Measurements from ENCODE around the gene SCLT1. TPM values are rescaled to one million over a fixed set of nuclear protein-coding genes. Genes with fewer than 3 reads are reported as not detected.
A peak's percentile ranks its signal among the peaks of the same experiment; 100 is the strongest.

The SCLT1 gene
- total RNA-seq, 1 experiment from 2014 or later: 15.2 TPM

GRCh38 chr4:129095811-129096454, 2.6 kb upstream of the SCLT1 start, which contains the start of gene C4orf33:
TSS of gene C4orf33 (plus strand) at chr4:129096152. CDS start at chr4:129102611, 6,459 bp downstream.
- peaks cover 29% of the 10 kb centered on the region for H3K79me2 ChIP-seq (ENCODE audit: low read length)
- ChIA-PET POLR2A (ENCODE audit: unreplicated experiment) (no interaction called here), CTCF (interaction anchor here (0.7 kb wide), 1 partner anchor 168 kb away, joined by 3 read pairs; no protein-coding TSS in a partner anchor)
- 0 out of 2 replicates have a peak, but pooled peaks cover 3% of the 10 kb centered on the region for H4K20me1 ChIP-seq (ENCODE audit: low read length)
- peak within 1 kb of the TSS; percentile 96 for H2AFZ ChIP-seq (ENCODE audit: low read length)
- peaks cover 22% of the 10 kb centered on the region; the same call in 1 of the 2 replicates for H3K4me1 ChIP-seq (ENCODE audit: insufficient read depth, low read length)
- intact Hi-C loops (cut with micrococcal nuclease): no loop called here
- H3K4me3 ChIP-seq (ENCODE audit: low read length): peak within 1 kb of the TSS; percentile 92
- BruUV-seq (replicated peaks): no TSS peak
- no peaks in the 10 kb centered on the region for H3F3A ChIP-seq (ENCODE audit: low read length, unreplicated experiment)
- H3K27me3 ChIP-seq (ENCODE audit: low read length): no peaks in the 10 kb centered on the region
- H3K36me3 ChIP-seq (ENCODE audit: low read depth, low read length): no peaks in the 10 kb centered on the region
- peak within 1 kb of the TSS; percentile 66 for H3K9ac ChIP-seq (ENCODE audit: low read length)
- peak; percentile 53 for ATAC-seq
- peak; percentile 66 for DNase-seq
- TF ChIP-seq EZH2phosphoT487 (IDR thresholded peaks at IDR 0.05; ENCODE audit: borderline replicate concordance, low read length): no peak
- H3K27ac ChIP-seq (ENCODE audit: low read length): peak within 1 kb of the TSS; percentile 49
- no peaks in the 10 kb centered on the region for H3K9me2 ChIP-seq (replicated peaks; ENCODE audit: low read length)
- H3K9me3 ChIP-seq (ENCODE audit: low read length): no peaks in the 10 kb centered on the region
- peak within 1 kb of the TSS; percentile 97 for H3K4me2 ChIP-seq (ENCODE audit: low read length)

- no TSS peak for BruUV-seq (replicated peaks)
- no peak for DNase-seq
- Histone ChIP-seq H3K9me2 (replicated peaks; ENCODE audit: low read length) (no peaks in the 10 kb centered on the region), H3K9ac (ENCODE audit: low read length) (peak overlapping the region; percentile 55; the same call in 1 of the 2 replicates), H3K27me3 (ENCODE audit: low read length) (no peaks in the 10 kb centered on the region), H3K36me3 (ENCODE audit: low read depth, low read length) (no peaks in the 10 kb centered on the region), H3K9me3 (ENCODE audit: low read length) (no peaks in the 10 kb centered on the region), H3K4me2 (ENCODE audit: low read length) (peak overlapping the region; percentile 97), H4K20me1 (ENCODE audit: low read length) (0 out of 2 replicates have a peak, but pooled peaks cover 7% of the 10 kb centered on the region), H3K27ac (ENCODE audit: low read length) (no peak overlapping the region), H3F3A (ENCODE audit: low read length, unreplicated experiment) (no peaks in the 10 kb centered on the region), H3K79me2 (ENCODE audit: low read length) (peaks cover 45% of the 10 kb centered on the region), H3K4me1 (ENCODE audit: insufficient read depth, low read length) (peaks cover 27% of the 10 kb centered on the region; the same call in 1 of the 2 replicates), H2AFZ (ENCODE audit: low read length) (peak overlapping the region; percentile 92; the same call in 1 of the 2 replicates), H3K4me3 (ENCODE audit: low read length) (peak overlapping the region; percentile 83)
- no peak for ATAC-seq
- CTCF ChIA-PET: no interaction called here
- intact Hi-C loops (cut with micrococcal nuclease): loop anchor here (5.0 kb wide), 1 partner anchor 248 kb away; no protein-coding TSS in a partner anchor
- TF ChIP-seq EZH2phosphoT487 (IDR thresholded peaks at IDR 0.05; ENCODE audit: borderline replicate concordance, low read length): no peak
- TF ChIP-seq EZH2 (IDR thresholded peaks at IDR 0.05; ENCODE audit: low read length, unreplicated experiment): no peak
- TF ChIP-seq CTCF (conservative IDR thresholded peaks at IDR 0.05; ENCODE audit: low read depth, low read length): no peak
- POLR2A ChIA-PET (ENCODE audit: unreplicated experiment): interaction anchor here (0.7 kb wide), 1 partner anchor 488 kb away, joined by 3 read pairs; no protein-coding TSS in a partner anchor
Measured at GRCh38 chr4:129094347-129094746, 1.0 kb upstream of the SCLT1 start.

GRCh38 chr4:129092631-129093190, 628 bp downstream of the SCLT1 start:
- Histone ChIP-seq H4K20me1 (ENCODE audit: low read length) (0 out of 2 replicates have a peak, but pooled peaks cover 7% of the 10 kb centered on the region), H3K4me2 (ENCODE audit: low read length) (peak overlapping the region; percentile 99), H3K79me2 (ENCODE audit: low read length) (peaks cover 60% of the 10 kb centered on the region), H3K9me3 (ENCODE audit: low read length) (no peaks in the 10 kb centered on the region), H3K4me3 (ENCODE audit: low read length) (peak overlapping the region; percentile 83), H2AFZ (ENCODE audit: low read length) (peak overlapping the region; percentile 73), H3F3A (ENCODE audit: low read length, unreplicated experiment) (no peaks in the 10 kb centered on the region), H3K36me3 (ENCODE audit: low read depth, low read length) (no peaks in the 10 kb centered on the region), H3K4me1 (ENCODE audit: insufficient read depth, low read length) (peaks cover 27% of the 10 kb centered on the region; the same call in 1 of the 2 replicates), H3K27ac (ENCODE audit: low read length) (peak overlapping the region; percentile 74), H3K27me3 (ENCODE audit: low read length) (no peaks in the 10 kb centered on the region), H3K9ac (ENCODE audit: low read length) (peak overlapping the region; percentile 82), H3K9me2 (replicated peaks; ENCODE audit: low read length) (no peaks in the 10 kb centered on the region)
- ChIA-PET CTCF (no interaction called here), POLR2A (ENCODE audit: unreplicated experiment) (interaction anchor here (0.7 kb wide), 1 partner anchor 21 kb away, joined by 5 read pairs; no protein-coding TSS in a partner anchor)
- TSS peak; percentile 71 for BruUV-seq (replicated peaks)
- intact Hi-C loops (cut with micrococcal nuclease): loop anchor here (1.0 to 5.0 kb wide), 3 partner anchors 49 to 281 kb away; no protein-coding TSS in a partner anchor
- TF ChIP-seq EZH2phosphoT487 (IDR thresholded peaks at IDR 0.05; ENCODE audit: borderline replicate concordance, low read length) (no peak), EZH2 (IDR thresholded peaks at IDR 0.05; ENCODE audit: low read length, unreplicated experiment) (no peak), CTCF (conservative IDR thresholded peaks at IDR 0.05; ENCODE audit: low read depth, low read length) (no peak)
- DNase-seq (peak; percentile 7), ATAC-seq (no peak)

Data from PC-3 (cell line).